Cerebellar cortex (tissue), 1 donor: ENCODE data around the gene UBQLN3.
A peak's percentile ranks its signal among the peaks of the same experiment; 100 is the strongest.

Source experiments
- DNase-seq: peaks from one replicate; pipeline ENCODE4 v3.0.0-alpha.2; 2015; ENCODE audit warnings: low spot score

Gene UBQLN3

GRCh38 chr11:5505363-5506048 lies 4.3 kb downstream of the UBQLN3 start:
- no peak for DNase-seq

DNA sequence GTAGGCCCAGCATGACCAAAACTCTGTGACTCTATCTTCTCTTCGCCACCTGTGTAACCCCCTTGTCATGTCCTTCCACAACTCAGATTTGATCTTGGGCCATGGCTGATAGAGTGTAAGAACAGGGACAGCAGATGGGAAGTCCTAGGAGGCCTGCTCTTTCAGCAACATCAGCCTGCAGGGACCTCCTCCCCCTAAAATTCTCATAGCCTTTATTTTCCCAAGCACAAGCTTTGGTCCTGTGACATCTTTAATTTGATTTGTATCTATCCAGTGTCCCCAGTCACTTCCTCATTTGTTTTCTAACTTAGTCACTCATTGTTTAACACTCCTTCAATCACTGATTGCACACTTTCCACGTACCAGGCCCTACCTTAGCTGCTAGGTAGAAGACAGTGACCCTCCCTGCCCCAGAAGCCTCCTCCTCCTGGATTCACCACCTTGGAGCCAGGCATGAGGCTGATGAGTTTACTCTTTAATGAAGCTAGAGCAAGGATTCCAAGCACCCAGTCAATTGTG lies 5.3 kb downstream of the UBQLN3 start:
- no peak for DNase-seq

GRCh38 chr11:5500393-5500801 lies 9.4 kb downstream of the UBQLN3 start:
- DNase-seq, result no peak

- peak; percentile 77 for DNase-seq
These were observed 10.1 kb downstream of the UBQLN3 start for GRCh38 chr11:5499671-5500070.

DNA sequence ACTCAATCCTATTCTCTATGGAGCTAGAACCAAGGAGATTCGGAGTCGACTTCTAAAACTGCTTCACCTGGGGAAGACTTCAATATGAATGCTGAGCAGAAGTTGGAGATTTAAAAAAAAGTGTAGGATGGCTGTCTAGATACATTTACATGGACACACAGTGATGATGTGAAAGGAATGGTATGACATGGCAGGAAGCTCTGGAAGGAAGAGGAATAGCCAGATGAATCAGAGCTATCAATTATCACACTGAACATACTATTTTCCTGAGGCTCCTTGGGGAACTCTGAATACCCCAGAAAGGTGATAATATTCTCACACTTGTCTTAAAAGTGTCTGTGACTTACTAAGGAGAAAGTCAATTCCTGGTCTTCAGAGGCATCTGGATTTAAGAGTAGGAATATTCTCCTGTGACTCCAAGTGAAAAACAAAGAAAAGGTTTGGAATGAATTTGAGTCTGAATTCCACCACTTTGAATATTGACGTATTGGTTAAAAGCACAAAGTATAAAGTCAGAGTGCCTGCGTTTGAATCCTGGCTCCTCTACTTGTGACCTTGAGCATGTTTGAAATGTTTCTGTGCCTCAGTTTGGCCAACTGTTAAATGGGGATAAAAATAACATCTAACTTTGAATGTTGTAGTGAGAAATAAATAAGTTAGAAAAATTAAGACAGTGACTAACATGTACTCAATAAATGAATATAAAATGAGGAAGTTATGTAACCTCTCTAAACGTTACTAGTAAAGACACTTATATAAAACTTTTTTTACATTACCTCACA lies 20.0 kb downstream of the UBQLN3 start:
- no peak for DNase-seq

DNA sequence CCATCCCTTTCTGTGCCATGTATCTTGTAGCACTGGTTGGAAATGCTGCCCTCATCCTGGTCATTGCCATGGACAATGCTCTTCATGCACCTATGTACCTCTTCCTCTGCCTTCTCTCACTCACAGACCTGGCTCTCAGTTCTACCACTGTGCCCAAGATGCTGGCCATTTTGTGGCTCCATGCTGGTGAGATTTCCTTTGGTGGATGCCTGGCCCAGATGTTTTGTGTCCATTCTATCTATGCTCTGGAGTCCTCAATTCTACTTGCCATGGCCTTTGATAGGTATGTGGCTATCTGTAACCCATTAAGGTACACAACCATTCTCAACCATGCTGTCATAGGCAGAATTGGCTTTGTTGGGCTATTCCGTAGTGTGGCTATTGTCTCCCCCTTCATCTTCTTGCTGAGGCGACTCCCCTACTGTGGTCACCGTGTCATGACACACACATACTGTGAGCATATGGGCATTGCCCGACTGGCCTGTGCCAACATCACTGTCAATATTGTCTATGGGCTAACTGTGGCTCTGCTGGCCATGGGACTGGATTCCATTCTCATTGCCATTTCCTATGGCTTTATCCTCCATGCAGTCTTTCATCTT lies 20.9 kb downstream of the UBQLN3 start:
- DNase-seq, result no peak

DNA sequence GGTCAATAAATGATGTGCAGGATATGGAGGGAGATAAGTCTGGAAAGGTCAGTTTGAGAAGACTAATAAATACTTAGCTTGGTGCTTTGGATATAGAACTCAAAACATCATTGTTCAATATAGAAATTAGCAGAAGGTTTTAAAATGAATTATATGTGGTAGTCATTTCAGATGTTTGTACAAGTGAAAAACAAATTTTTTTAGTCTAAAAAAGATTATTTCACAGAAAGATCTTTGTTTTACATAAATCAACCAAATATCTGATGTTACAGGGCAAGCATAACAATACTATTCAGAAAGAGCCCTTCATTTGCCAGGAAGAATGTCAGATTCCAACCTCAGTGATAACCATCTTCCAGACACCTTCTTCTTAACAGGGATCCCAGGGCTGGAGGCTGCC lies 21.4 kb downstream of the UBQLN3 start, which contains the start of gene OR52D1:
TSS of gene OR52D1 (plus strand) at position 301 of the 400 bp plus-strand sequence. CDS start at position 323, 22 bp downstream.
- DNase-seq, result no peak

- no peak for DNase-seq
These were observed 23.3 kb downstream of the UBQLN3 start for GRCh38 chr11:5486421-5486820.

DNA sequence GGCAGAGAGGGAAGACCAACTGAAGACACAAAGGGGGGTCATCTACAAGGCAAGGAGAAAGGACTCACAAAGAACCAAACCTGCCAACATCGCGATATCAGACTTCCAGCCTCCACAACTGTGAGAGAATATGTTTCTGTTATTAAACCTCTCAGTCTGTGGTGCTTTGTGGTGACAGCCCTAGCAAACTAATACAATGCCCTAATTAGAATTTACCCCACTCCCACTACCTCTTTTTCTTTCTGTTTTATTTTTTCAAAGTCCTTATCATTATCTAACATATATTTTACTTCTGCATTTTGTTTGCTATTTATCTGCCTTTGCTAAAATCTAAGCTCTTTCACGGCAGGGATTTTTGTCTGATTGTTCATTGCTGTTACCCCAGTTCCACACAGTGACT lies 23.8 kb downstream of the UBQLN3 start:
- DNase-seq, result no peak

GRCh38 chr11:5476186-5476819 lies 33.5 kb downstream of the UBQLN3 start:
- DNase-seq, result peak; percentile 29

GRCh38 chr11:5473921-5474320 lies 35.8 kb downstream of the UBQLN3 start:
- DNase-seq, result no peak

DNA sequence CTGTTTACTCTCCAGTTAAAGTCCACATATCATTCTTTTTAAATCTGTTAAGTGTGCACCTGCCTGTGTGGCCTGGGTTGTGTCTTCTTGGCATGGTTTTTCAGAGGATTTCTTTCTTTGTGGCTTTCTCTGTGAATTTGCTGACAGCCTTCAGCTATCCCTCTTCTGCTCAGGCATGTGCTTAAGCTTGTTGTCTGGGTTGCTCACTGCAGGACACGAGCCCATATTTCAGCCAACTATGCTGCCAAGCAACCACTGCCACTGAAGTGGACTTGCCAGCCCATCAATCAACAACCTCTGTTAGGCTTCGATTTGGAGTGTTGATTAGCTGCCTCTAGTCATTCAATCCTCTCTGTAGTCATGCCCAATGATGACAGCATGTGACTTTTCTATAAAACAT lies 42.2 kb downstream of the UBQLN3 start:
- DNase-seq, result no peak

DNA sequence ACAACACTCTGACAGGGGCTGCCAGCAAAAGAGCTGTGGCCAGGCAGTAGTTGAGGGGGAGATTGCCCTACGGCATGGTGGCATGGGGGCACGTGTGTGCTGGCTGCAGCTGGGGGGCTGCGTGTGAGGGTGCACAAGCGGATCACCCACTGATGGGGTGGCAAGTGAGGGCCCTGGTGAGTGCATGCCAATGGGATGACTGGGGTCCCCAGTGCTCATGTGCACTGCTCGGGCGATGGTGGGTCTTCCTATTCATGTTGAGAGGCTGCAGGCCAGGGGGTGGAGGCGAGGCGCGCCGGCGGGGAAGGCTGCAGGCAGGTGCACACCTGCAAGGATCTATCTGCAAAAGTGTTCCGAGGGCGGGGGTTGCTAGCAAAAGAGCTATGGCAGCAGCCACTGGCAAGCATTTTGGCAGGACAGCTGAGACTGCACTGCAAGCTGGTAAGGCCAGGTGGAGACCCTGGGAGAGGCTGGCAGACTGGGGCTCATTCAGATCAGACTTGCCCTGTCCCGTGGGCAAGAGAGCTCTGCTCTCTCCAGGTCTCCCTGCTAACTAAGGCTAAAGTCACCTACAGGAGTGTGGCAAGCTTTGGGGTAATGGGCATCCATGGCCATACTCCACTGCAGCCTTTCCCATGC lies 48.7 kb downstream of the UBQLN3 start:
- no peak for DNase-seq
